ENCODE measurements around the gene NMT2.
A peak's percentile ranks its signal among the peaks of the same experiment; 100 is the strongest.

Gene NMT2

GRCh38 chr10:15180736-15181135 is 12.2 kb upstream of the NMT2 start:
- DNase-seq = no peak

- no peak for DNase-seq
Measured at GRCh38 chr10:15176269-15176668, 7.8 kb upstream of the NMT2 start.

- DNase-seq = no peak
Measured at GRCh38 chr10:15175587-15175986, 7.1 kb upstream of the NMT2 start.

GRCh38 chr10:15172306-15172840 is 3.9 kb upstream of the NMT2 start:
- no peak for DNase-seq

- DNase-seq = peak; percentile 54
Measured at GRCh38 chr10:15169555-15170401, 1.3 kb upstream of the NMT2 start.

GRCh38 chr10:15168786-15169554 is 477 bp upstream of the NMT2 start:
- DNase-seq = peak; percentile 97

- peak; percentile 55 for DNase-seq
Measured at GRCh38 chr10:15167411-15168290, 842 bp downstream of the NMT2 start.

GRCh38 chr10:15166325-15166724 is 2.2 kb downstream of the NMT2 start:
- no peak for DNase-seq

GRCh38 chr10:15163253-15163828 is 5.2 kb downstream of the NMT2 start:
- no peak for DNase-seq

GRCh38 chr10:15158972-15159371 is 9.5 kb downstream of the NMT2 start:
- DNase-seq = no peak

- no peak for DNase-seq
Measured at GRCh38 chr10:15158448-15158847, 10.0 kb downstream of the NMT2 start.

- no peak for DNase-seq
Measured at GRCh38 chr10:15155978-15156656, 12.4 kb downstream of the NMT2 start.

GRCh38 chr10:15152556-15152955 is 15.9 kb downstream of the NMT2 start:
- DNase-seq = no peak

- DNase-seq = no peak
Measured at GRCh38 chr10:15150563-15150962, 17.9 kb downstream of the NMT2 start.

- no peak for DNase-seq
Measured at GRCh38 chr10:15149042-15149771, 19.3 kb downstream of the NMT2 start.

- DNase-seq = no peak
Measured at GRCh38 chr10:15147594-15148392, 20.7 kb downstream of the NMT2 start.

- DNase-seq = no peak
Measured at GRCh38 chr10:15146366-15146765, 22.1 kb downstream of the NMT2 start.

- DNase-seq = no peak
Measured at GRCh38 chr10:15144788-15145187, 23.7 kb downstream of the NMT2 start.

- peak; percentile 60 for DNase-seq
Measured at GRCh38 chr10:15141136-15142054, 27.1 kb downstream of the NMT2 start.
